Activated CD8-positive, alpha-beta T cell treated with anti-CD3 and anti-CD28 coated beads for 36 hours (primary cell): ENCODE results near the gene OAS3. TPM values are rescaled to one million over a fixed set of nuclear protein-coding genes. Genes with fewer than 3 reads are reported as not detected.
"Not testable (repeated sequence)": the region's sequence is repeated elsewhere in the genome, so short reads cannot be mapped to it uniquely, and the experiment has no call there.

Experiments
- ATAC-seq: fragments of 200-7000 bp; cut with Tn5 transposase; one replicate; pipeline ENCODE4 v1.10.0; 2021; ENCODE audit warnings: mild to moderate bottlenecking, moderate library complexity
- CTCF ChIA-PET: fragments of 350-600 bp; sonication (Branson Sonifier 250); formaldehyde crosslinking; loops from one replicate; lab custom pipeline; 2021; ENCODE audit warnings: antibody characterized with exemption; lab: Charles Lee
- POLR2A ChIA-PET: fragments of 350-600 bp; sonication (Branson Sonifier 250); formaldehyde crosslinking; loops from one replicate; lab custom pipeline; 2021; ENCODE audit warnings: antibody characterized with exemption; lab: Charles Lee
- DNase-seq: peaks from one replicate; pipeline ENCODE4 v3.0.0-alpha.2; 2020
- H3K27ac Mint-ChIP-seq: one replicate; pipeline ENCODE4 v1.8.0; 2021; ENCODE audit warnings: mild to moderate bottlenecking, mixed read lengths
- H3K27me3 Mint-ChIP-seq: one replicate; pipeline ENCODE4 v1.8.0; 2021; ENCODE audit warnings: mixed read lengths
- H3K36me3 Mint-ChIP-seq: one replicate; pipeline ENCODE4 v1.8.0; 2021; ENCODE audit warnings: low read depth, mixed read lengths
- H3K4me1 Mint-ChIP-seq: one replicate; pipeline ENCODE4 v1.8.0; 2021; ENCODE audit warnings: low read depth, mixed read lengths
- H3K4me3 Mint-ChIP-seq: one replicate; pipeline ENCODE4 v1.8.0; 2021; ENCODE audit warnings: mild to moderate bottlenecking, moderate library complexity, mixed read lengths
- H3K9me3 Mint-ChIP-seq: one replicate; pipeline ENCODE4 v1.8.0; 2021; ENCODE audit warnings: mixed read lengths
- intact Hi-C: fragments of 100-400 bp; cut with micrococcal nuclease; formaldehyde crosslinking; loops from one replicate; pipeline ENCODE4 v1.10.0; 2022
- total RNA-seq, 2 experiments: library from RNA; stranded (reverse); gene quantifications; one replicate each; pipeline ENCODE4 v1.2.3, GENCODE V29; 2021
- TF ChIP-seq, protein P1 (sequence below): fragments of 200-600 bp; IDR thresholded peaks from one replicate; pipeline ENCODE4 v1.8.0; 2022; ENCODE audit warnings: antibody characterized with exemption, mild to moderate bottlenecking

Gene OAS3
- total RNA-seq, 2 experiments from 2014 or later = 21.4 to 22.2 TPM

- H3K36me3 Mint-ChIP-seq = peaks cover 92% of the 10 kb centered on the region
- H3K27me3 Mint-ChIP-seq = no peaks in the 10 kb centered on the region
- peaks cover 45% of the 10 kb centered on the region for H3K9me3 Mint-ChIP-seq
- H3K4me3 Mint-ChIP-seq = no peak overlapping the region
- ATAC-seq (no peak), DNase-seq (no peak)
- H3K4me1 Mint-ChIP-seq = peaks cover 67% of the 10 kb centered on the region
- POLR2A ChIA-PET = interaction anchor here (1.1 kb wide), 1 partner anchor 78 kb away, joined by 3 read pairs; no protein-coding TSS in a partner anchor
- TF ChIP-seq, protein P1, sequence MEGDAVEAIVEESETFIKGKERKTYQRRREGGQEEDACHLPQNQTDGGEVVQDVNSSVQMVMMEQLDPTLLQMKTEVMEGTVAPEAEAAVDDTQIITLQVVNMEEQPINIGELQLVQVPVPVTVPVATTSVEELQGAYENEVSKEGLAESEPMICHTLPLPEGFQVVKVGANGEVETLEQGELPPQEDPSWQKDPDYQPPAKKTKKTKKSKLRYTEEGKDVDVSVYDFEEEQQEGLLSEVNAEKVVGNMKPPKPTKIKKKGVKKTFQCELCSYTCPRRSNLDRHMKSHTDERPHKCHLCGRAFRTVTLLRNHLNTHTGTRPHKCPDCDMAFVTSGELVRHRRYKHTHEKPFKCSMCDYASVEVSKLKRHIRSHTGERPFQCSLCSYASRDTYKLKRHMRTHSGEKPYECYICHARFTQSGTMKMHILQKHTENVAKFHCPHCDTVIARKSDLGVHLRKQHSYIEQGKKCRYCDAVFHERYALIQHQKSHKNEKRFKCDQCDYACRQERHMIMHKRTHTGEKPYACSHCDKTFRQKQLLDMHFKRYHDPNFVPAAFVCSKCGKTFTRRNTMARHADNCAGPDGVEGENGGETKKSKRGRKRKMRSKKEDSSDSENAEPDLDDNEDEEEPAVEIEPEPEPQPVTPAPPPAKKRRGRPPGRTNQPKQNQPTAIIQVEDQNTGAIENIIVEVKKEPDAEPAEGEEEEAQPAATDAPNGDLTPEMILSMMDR = no peak
- intact Hi-C loops = no loop called here
- CTCF ChIA-PET = no interaction called here
- peak overlapping the region; percentile 50 for H3K27ac Mint-ChIP-seq
These were observed 47.5 kb downstream of the OAS3 start for GRCh38 chr12:112985642-112986290.

DNA sequence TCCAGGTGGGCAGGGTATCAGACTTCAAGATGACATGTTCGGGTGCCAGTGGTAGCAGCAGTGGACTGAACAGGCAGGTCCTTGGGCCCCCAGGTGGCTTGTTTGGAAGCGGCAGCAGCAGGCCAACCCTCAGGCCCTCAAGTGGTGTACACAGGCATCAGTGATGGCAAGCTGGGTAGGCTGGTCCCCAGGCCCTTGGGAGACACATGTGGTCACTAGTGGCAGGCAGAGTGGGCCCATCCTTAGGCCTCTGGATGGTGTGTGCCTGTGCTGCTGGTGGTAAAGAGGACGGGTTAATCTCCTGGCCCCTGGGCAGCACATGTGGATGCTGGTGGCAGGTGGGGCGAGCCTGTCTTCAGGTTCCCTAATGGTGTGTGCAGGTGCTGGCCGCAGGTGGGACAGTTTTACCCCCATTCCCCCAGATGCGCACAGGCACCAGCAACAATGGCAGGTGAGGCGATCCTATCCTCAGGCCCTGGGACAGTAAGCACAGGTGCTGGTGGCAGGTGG lies 48.1 kb downstream of the OAS3 start:
- no peak for DNase-seq
- intact Hi-C loops = no loop called here
- Mint-ChIP-seq H3K9me3 (peaks cover 40% of the 10 kb centered on the region), H3K4me1 (peaks cover 61% of the 10 kb centered on the region), H3K4me3 (no peak overlapping the region), H3K27me3 (no peaks in the 10 kb centered on the region), H3K36me3 (peaks cover 92% of the 10 kb centered on the region), H3K27ac (peak overlapping the region; percentile 50)
- POLR2A ChIA-PET = interaction anchor here (6.9 kb wide), 1 partner anchor 8 kb away, joined by 74 read pairs; the partner anchor contains the start of gene OAS2
- no peak for ATAC-seq
- TF ChIP-seq, protein P1 = no peak
- CTCF ChIA-PET = no interaction called here

GRCh38 chr12:112987561-112987960 lies 49.3 kb downstream of the OAS3 start:
- peaks cover 49% of the 10 kb centered on the region for H3K4me1 Mint-ChIP-seq
- no peaks in the 10 kb centered on the region for H3K27me3 Mint-ChIP-seq
- H3K36me3 Mint-ChIP-seq = peaks cover 92% of the 10 kb centered on the region
- DNase-seq (no peak), ATAC-seq (no peak)
- ChIA-PET CTCF (interaction anchor here (0.8 to 6.8 kb wide), 4 partner anchors 10 to 165 kb away, joined by 3 to 54 read pairs (median 5); partner anchors contain the start of gene OAS2), POLR2A (interaction anchor here (0.8 to 6.9 kb wide), 4 partner anchors 9 to 102 kb away, joined by 3 to 74 read pairs (median 4); partner anchors contain the start of gene OAS2)
- no peak overlapping the region for H3K4me3 Mint-ChIP-seq
- TF ChIP-seq, protein P1 = no peak
- peaks cover 32% of the 10 kb centered on the region for H3K9me3 Mint-ChIP-seq
- intact Hi-C loops = no loop called here
- H3K27ac Mint-ChIP-seq = peak overlapping the region; percentile 92

- peaks cover 31% of the 10 kb centered on the region for H3K9me3 Mint-ChIP-seq
- H3K36me3 Mint-ChIP-seq = peaks cover 94% of the 10 kb centered on the region
- peak overlapping the region; percentile 92 for H3K27ac Mint-ChIP-seq
- CTCF ChIA-PET = interaction anchor here (1.3 to 6.8 kb wide), 4 partner anchors 11 to 186 kb away, joined by 3 to 54 read pairs (median 6); partner anchors contain the start of gene OAS2
- TF ChIP-seq, protein P1 = no peak
- peak; percentile 69 for ATAC-seq
- intact Hi-C loops = no loop called here
- peak; percentile 60 for DNase-seq
- H3K4me1 Mint-ChIP-seq = peaks cover 45% of the 10 kb centered on the region
- no peaks in the 10 kb centered on the region for H3K27me3 Mint-ChIP-seq
- H3K4me3 Mint-ChIP-seq = no peak overlapping the region
- POLR2A ChIA-PET = interaction anchor here (0.8 to 6.9 kb wide), 5 partner anchors 10 to 101 kb away, joined by 3 to 74 read pairs (median 4); partner anchors contain the start of genes OAS1 and OAS2
These were observed 50.0 kb downstream of the OAS3 start for GRCh38 chr12:112988224-112988623.

DNA sequence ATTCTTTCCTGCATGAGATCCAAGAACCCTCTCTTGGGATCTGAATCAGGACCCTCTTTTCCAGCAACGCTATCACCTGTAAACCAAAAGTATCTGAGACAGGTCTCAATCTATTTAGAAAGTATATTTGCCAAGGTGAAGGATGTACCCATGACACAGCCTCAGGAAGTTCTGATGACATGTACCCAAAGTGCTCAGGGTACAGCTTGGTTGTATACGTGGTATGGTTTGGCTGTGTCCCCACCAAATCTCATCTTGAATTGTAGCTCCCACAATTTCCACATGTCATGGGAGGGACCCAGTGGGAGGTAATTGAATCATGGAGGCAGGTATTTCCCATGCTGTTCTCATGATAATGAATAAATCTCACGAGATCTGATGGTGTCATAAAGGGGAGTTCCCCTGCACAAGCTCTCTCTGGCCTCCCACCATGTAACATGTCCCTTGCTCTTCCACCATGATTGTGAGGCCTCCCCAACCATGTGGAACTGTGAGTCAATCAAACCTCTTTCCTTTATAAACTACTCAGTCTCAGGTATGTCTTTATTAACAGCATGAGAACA lies 50.6 kb downstream of the OAS3 start:
- intact Hi-C loops, H3K4me3 Mint-ChIP-seq, H3K27me3 Mint-ChIP-seq: not testable (repeated sequence)
- H3K27ac Mint-ChIP-seq = peak overlapping the region; percentile 92
- ATAC-seq = peak; percentile 20
- H3K9me3 Mint-ChIP-seq = peaks cover 28% of the 10 kb centered on the region
- H3K4me1 Mint-ChIP-seq = peaks cover 40% of the 10 kb centered on the region
- CTCF ChIA-PET = interaction anchor here (1.2 to 6.8 kb wide), 6 partner anchors 12 to 185 kb away, joined by 3 to 54 read pairs (median 4); partner anchors contain the start of gene OAS2
- POLR2A ChIA-PET = interaction anchor here (1.4 to 6.9 kb wide), 3 partner anchors 10 to 100 kb away, joined by 4 to 74 read pairs (median 8); partner anchors contain the start of genes OAS1 and OAS2
- DNase-seq = peak; percentile 16
- H3K36me3 Mint-ChIP-seq = peaks cover 93% of the 10 kb centered on the region
